Vagina (tissue), 2 donors: ENCODE results near the gene CENPH.
"Not testable (repeated sequence)": the region's sequence is repeated elsewhere in the genome, so short reads cannot be mapped to it uniquely, and the experiment has no call there.

Source experiments
- POLR2AphosphoS5 ChIP-seq, 2 donors: sonication (generic); formaldehyde crosslinking; IDR thresholded peaks; one replicate each; pipeline ENCODE4 v1.9.0; 2017; ENCODE audit warnings: antibody characterized with exemption in 2 of 2, mild to moderate bottlenecking in 2 of 2, low read depth in 1 of 2; ENCODE audit not compliant: insufficient read depth in 1 of 2
- TF ChIP-seq, protein P1 (sequence below), 3 experiments: fragments of 450-650 bp in 2 of 3; fragments of 200-600 bp in 1 of 3; sonication (generic) in 1 of 3; IDR thresholded peaks; one replicate each; pipeline ENCODE4 v1.5.1; 2017 to 2019; ENCODE audit warnings: antibody characterized with exemption in 3 of 3, mild to moderate bottlenecking in 2 of 3, moderate library complexity in 2 of 3

DNA sequence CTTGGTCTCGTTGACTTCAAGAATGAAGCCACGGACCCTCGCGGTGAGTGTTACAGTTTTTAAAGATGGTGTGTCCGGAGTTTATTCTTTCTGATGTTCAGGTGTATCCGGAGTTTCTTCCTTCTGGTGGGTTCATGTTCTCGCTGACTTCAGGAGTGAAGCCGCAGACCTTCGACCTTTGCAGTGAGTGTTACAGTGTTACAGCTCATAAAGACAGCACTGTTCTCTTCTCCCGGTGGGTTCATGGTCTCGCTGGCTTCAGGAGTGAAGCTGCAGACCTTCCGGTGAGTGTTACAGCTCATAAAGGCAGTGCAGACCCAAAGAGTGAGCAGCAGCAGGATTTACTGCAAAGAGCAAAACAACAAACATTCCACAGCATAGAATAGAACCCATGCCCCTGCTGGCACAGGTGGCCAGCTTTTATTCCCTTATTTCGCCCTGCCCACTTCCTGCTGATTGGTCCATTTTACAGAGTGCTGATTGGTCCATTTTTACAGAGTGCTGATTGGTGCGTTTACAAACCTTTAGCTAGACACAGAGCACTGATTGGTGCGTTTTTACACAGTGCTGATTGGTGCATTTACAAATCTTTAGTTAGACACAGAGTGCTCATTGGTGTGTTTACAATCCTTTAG lies 7.6 kb upstream of the CENPH start:
- TF ChIP-seq, protein P1, sequence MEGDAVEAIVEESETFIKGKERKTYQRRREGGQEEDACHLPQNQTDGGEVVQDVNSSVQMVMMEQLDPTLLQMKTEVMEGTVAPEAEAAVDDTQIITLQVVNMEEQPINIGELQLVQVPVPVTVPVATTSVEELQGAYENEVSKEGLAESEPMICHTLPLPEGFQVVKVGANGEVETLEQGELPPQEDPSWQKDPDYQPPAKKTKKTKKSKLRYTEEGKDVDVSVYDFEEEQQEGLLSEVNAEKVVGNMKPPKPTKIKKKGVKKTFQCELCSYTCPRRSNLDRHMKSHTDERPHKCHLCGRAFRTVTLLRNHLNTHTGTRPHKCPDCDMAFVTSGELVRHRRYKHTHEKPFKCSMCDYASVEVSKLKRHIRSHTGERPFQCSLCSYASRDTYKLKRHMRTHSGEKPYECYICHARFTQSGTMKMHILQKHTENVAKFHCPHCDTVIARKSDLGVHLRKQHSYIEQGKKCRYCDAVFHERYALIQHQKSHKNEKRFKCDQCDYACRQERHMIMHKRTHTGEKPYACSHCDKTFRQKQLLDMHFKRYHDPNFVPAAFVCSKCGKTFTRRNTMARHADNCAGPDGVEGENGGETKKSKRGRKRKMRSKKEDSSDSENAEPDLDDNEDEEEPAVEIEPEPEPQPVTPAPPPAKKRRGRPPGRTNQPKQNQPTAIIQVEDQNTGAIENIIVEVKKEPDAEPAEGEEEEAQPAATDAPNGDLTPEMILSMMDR (IDR thresholded peaks at IDR 0.05) = not testable (repeated sequence)
- not testable (repeated sequence) for TF ChIP-seq POLR2AphosphoS5 (IDR thresholded peaks at IDR 0.05; ENCODE audit: insufficient read depth in 1 of 2, low read depth in 1 of 2)
